ENCODE results near the gene CLIC3.
A peak's percentile ranks its signal among the peaks of the same experiment; 100 is the strongest.

Gene CLIC3

GRCh38 chr9:136992819-136993369 is 3.5 kb downstream of the CLIC3 start:
- peak overlapping the region; percentile 89 for H3K27ac ChIP-seq
- no peak for TF ChIP-seq CTCF (conservative IDR thresholded peaks at IDR 0.05)

- peak within 1 kb of the TSS; percentile 89 for H3K27ac ChIP-seq
Measured at GRCh38 chr9:136991993-136992818, 4.2 kb downstream of the CLIC3 start, which contains the start of gene PAXX. Gene PAXX, plus strand, starts transcription at chr9:136992422. Its CDS starts 22 bp downstream, at chr9:136992444.

GRCh38 chr9:136990242-136990911 is 6.0 kb downstream of the CLIC3 start:
- H3K27ac ChIP-seq = no peak overlapping the region; the same call in 1 of the 2 replicates
- TF ChIP-seq CTCF (conservative IDR thresholded peaks at IDR 0.05) = no peak

More at GRCh38 chr9:136991993-136992818, 4.2 kb downstream of the CLIC3 start, which contains the start of gene PAXX:
- no peak for TF ChIP-seq CTCF (conservative IDR thresholded peaks at IDR 0.05)

GRCh38 chr9:136988872-136989271 is 7.5 kb downstream of the CLIC3 start:
- no peak for TF ChIP-seq CTCF (conservative IDR thresholded peaks at IDR 0.05)
- H3K27ac ChIP-seq = peak overlapping the region; percentile 48

- no peak for TF ChIP-seq CTCF (conservative IDR thresholded peaks at IDR 0.05)
- no peak overlapping the region for H3K27ac ChIP-seq
Measured at GRCh38 chr9:136985853-136986252, 10.5 kb downstream of the CLIC3 start.

GRCh38 chr9:136985027-136985602 is 11.3 kb downstream of the CLIC3 start:
- no peak for TF ChIP-seq CTCF (conservative IDR thresholded peaks at IDR 0.05)
- H3K27ac ChIP-seq = no peak overlapping the region

Measured in VCaP (cell line).